Upper lobe of right lung (tissue), 1 donor: ENCODE results near the gene KCTD12. TPM values are rescaled to one million over a fixed set of nuclear protein-coding genes. Genes with fewer than 3 reads are reported as not detected.

Source experiments
- ATAC-seq: fragments of 200-7000 bp; cut with Tn5 transposase; one replicate; pipeline ENCODE4 v1.9.1; 2020; ENCODE audit warnings: mild to moderate bottlenecking, moderate library complexity
- DNase-seq: peaks from one replicate; pipeline ENCODE4 v3.0.0-alpha.2; 2020
- H3K27ac ChIP-seq: fragments of 200-600 bp; one replicate; pipeline ENCODE4 v1.8.0; 2022
- H3K27me3 ChIP-seq: fragments of 200-600 bp; one replicate; pipeline ENCODE4 v1.8.0; 2022; ENCODE audit warnings: mild to moderate bottlenecking
- H3K36me3 ChIP-seq: fragments of 200-600 bp; one replicate; pipeline ENCODE4 v1.8.0; 2022
- H3K4me1 ChIP-seq: fragments of 200-600 bp; one replicate; pipeline ENCODE4 v1.8.0; 2022
- H3K4me3 ChIP-seq: fragments of 200-600 bp; one replicate; pipeline ENCODE4 v1.8.0; 2022; ENCODE audit warnings: mild to moderate bottlenecking
- H3K9me3 ChIP-seq: fragments of 200-600 bp; one replicate; pipeline ENCODE4 v1.8.0; 2022
- intact Hi-C: fragments of 100-400 bp; cut with DNase I; formaldehyde crosslinking; loops from one replicate; pipeline ENCODE4 v1.11.0; 2022
- total RNA-seq: library from RNA; stranded (reverse); fragmentation: NEBNext Ultra II Directional; extraction: Animal tissue kit (Norgen Biotek cat#: 25700); gene quantifications from one replicate; pipeline ENCODE4 v1.2.1, GENCODE V29; 2021
- TF ChIP-seq, protein P1 (sequence below): fragments of 200-600 bp; IDR thresholded peaks from one replicate; pipeline ENCODE4 v1.8.0; 2022; ENCODE audit warnings: antibody characterized with exemption
- donor health status: DM: no; HTN: yes; CAD: no; lungs with severe emphysema.

The KCTD12 gene
- total RNA-seq, 1 donor from 2014 or later: 152 TPM

DNA sequence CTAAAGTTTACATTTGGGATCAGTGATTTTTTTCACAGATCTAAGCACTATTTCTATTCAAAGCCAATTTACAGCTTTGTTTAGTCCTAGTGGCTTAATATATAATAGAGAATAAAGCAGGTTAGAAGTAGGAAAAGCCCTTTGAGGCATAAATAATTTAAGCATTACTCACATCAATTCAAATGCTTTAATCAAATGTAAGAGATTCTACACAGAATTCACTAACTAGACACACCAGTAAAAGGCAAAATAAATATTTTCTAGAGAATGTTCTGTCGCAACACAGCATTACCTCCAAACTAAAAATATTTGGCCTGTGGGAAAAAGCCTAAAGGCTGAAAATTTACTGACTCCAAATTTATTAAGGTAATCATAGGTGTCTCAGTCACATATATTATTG lies 31.3 kb downstream of the KCTD12 start:
- TF ChIP-seq, protein P1, sequence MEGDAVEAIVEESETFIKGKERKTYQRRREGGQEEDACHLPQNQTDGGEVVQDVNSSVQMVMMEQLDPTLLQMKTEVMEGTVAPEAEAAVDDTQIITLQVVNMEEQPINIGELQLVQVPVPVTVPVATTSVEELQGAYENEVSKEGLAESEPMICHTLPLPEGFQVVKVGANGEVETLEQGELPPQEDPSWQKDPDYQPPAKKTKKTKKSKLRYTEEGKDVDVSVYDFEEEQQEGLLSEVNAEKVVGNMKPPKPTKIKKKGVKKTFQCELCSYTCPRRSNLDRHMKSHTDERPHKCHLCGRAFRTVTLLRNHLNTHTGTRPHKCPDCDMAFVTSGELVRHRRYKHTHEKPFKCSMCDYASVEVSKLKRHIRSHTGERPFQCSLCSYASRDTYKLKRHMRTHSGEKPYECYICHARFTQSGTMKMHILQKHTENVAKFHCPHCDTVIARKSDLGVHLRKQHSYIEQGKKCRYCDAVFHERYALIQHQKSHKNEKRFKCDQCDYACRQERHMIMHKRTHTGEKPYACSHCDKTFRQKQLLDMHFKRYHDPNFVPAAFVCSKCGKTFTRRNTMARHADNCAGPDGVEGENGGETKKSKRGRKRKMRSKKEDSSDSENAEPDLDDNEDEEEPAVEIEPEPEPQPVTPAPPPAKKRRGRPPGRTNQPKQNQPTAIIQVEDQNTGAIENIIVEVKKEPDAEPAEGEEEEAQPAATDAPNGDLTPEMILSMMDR: no peak

GRCh38 chr13:76853921-76854608 lies 32.1 kb downstream of the KCTD12 start:
- H3K27me3 ChIP-seq: no peaks in the 10 kb centered on the region
- H3K36me3 ChIP-seq: no peaks in the 10 kb centered on the region
- TF ChIP-seq, protein P1: no peak
- intact Hi-C loops: no loop called here
- peaks cover 12% of the 10 kb centered on the region for H3K4me1 ChIP-seq
- no peak overlapping the region for H3K27ac ChIP-seq
- DNase-seq: no peak
- no peak overlapping the region for H3K4me3 ChIP-seq
- no peaks in the 10 kb centered on the region for H3K9me3 ChIP-seq
- ATAC-seq: no peak

More for the DNA sequence above, 31.3 kb downstream of the KCTD12 start:
- Histone ChIP-seq H3K4me1 (peaks cover 12% of the 10 kb centered on the region), H3K27ac (no peak overlapping the region), H3K36me3 (no peaks in the 10 kb centered on the region), H3K27me3 (no peaks in the 10 kb centered on the region), H3K9me3 (no peaks in the 10 kb centered on the region), H3K4me3 (no peak overlapping the region)
- DNase-seq: no peak
- intact Hi-C loops: no loop called here
- ATAC-seq: no peak

- ATAC-seq (no peak), DNase-seq (no peak)
- H3K9me3 ChIP-seq: no peaks in the 10 kb centered on the region
- no peaks in the 10 kb centered on the region for H3K36me3 ChIP-seq
- H3K4me3 ChIP-seq: no peak overlapping the region
- TF ChIP-seq, protein P1: no peak
- H3K27ac ChIP-seq: no peak overlapping the region
- intact Hi-C loops: no loop called here
- H3K27me3 ChIP-seq: no peaks in the 10 kb centered on the region
- H3K4me1 ChIP-seq: peaks cover 12% of the 10 kb centered on the region
These were observed 32.7 kb downstream of the KCTD12 start for GRCh38 chr13:76853481-76853880.

GRCh38 chr13:76852986-76853385 lies 33.2 kb downstream of the KCTD12 start:
- TF ChIP-seq, protein P1: no peak
- intact Hi-C loops: no loop called here
- no peak for ATAC-seq
- Histone ChIP-seq H3K36me3 (no peaks in the 10 kb centered on the region), H3K27ac (no peak overlapping the region), H3K4me3 (no peak overlapping the region), H3K4me1 (peaks cover 12% of the 10 kb centered on the region), H3K27me3 (no peaks in the 10 kb centered on the region), H3K9me3 (no peaks in the 10 kb centered on the region)
- DNase-seq: no peak

DNA sequence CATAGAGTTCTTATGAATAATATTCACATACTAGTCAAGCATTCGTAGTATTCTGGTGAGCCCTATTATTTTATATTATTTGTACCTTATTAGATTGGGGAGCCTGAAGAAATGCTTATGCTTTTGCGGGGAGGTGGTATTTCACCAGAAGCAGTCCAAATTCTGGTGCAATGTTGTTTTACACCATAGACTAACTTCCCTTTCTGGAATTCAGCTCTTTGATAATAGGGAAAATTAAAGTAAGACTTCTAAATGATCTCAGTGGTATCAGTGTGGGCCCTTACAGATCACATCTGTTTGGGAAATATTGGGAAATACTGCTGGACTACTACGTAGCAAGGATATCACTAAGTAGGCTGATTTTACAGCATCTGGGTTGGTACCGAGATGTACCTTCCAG lies 34.2 kb downstream of the KCTD12 start:
- ATAC-seq: no peak
- H3K27me3 ChIP-seq: no peaks in the 10 kb centered on the region
- no peak overlapping the region for H3K27ac ChIP-seq
- no peaks in the 10 kb centered on the region for H3K9me3 ChIP-seq
- H3K36me3 ChIP-seq: no peaks in the 10 kb centered on the region
- peaks cover 12% of the 10 kb centered on the region for H3K4me1 ChIP-seq
- DNase-seq: no peak
- intact Hi-C loops: no loop called here
- TF ChIP-seq, protein P1: no peak
- no peak overlapping the region for H3K4me3 ChIP-seq

GRCh38 chr13:76849493-76849892 lies 36.7 kb downstream of the KCTD12 start:
- Histone ChIP-seq H3K27ac (no peak overlapping the region), H3K4me1 (peaks cover 10% of the 10 kb centered on the region), H3K4me3 (no peak overlapping the region), H3K9me3 (no peaks in the 10 kb centered on the region), H3K36me3 (no peaks in the 10 kb centered on the region), H3K27me3 (no peaks in the 10 kb centered on the region)
- intact Hi-C loops: no loop called here
- DNase-seq: no peak
- ATAC-seq: no peak
- TF ChIP-seq, protein P1: no peak
